WERI-Rb-1 (cell line): ENCODE results near the gene FAM107A.

Experiments
- DNase-seq: peaks from one replicate; pipeline ENCODE4 v3.0.0-alpha.2; 2020
- H3K27ac ChIP-seq: fragments of 250-450 bp; sonication (Bioruptor Pico); 2 replicates; pipeline ENCODE4 v1.5.1; 2020; ENCODE audit warnings: mild to moderate bottlenecking, moderate library complexity
- H3K27me3 ChIP-seq: fragments of 250-450 bp; sonication (Bioruptor Pico); 2 replicates; pipeline ENCODE4 v1.5.1; 2021; ENCODE audit warnings: mild to moderate bottlenecking, low read depth, moderate library complexity; ENCODE audit not compliant: insufficient read depth, severe bottlenecking
- H3K36me3 ChIP-seq: fragments of 250-450 bp; sonication (Bioruptor Pico); 2 replicates; pipeline ENCODE4 v1.5.1; 2020; ENCODE audit warnings: mild to moderate bottlenecking, moderate library complexity
- H3K4me3 ChIP-seq: 2 replicates; pipeline ENCODE4 v1.5.1; 2011; ENCODE audit warnings: low read depth, mild to moderate bottlenecking, control low read depth, low read length
- H3K9me3 ChIP-seq: fragments of 250-450 bp; sonication (Bioruptor Pico); 2 replicates; pipeline ENCODE4 v1.5.1; 2021; ENCODE audit warnings: mild to moderate bottlenecking, moderate library complexity; ENCODE audit not compliant: severe bottlenecking
- TF ChIP-seq, protein P1 (sequence below): IDR thresholded peaks from 2 replicates; pipeline ENCODE4 v1.5.1; 2011; ENCODE audit warnings: low read depth, mild to moderate bottlenecking, control low read depth, inconsistent platforms, low read length

FAM107A gene

DNA sequence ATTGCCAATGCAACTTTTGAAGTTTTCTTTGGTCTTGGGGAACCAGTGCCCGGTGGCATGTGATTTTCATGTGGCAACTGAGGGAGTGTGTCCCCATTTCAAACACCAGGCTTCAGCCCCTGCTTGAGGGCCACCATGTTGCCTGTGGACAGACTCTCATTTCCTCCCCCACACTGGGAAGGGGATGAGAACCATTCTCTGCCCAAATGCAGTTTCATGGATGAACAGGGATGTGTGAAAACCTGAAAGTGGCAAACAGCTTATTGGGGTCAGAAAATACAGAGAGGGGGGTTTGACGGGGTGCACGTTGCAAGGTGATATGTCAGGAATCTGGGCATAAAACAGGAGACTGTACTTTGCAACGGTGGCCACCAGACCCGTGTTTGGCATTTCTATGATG is 6.3 kb downstream of the FAM107A start:
- TF ChIP-seq, protein P1, sequence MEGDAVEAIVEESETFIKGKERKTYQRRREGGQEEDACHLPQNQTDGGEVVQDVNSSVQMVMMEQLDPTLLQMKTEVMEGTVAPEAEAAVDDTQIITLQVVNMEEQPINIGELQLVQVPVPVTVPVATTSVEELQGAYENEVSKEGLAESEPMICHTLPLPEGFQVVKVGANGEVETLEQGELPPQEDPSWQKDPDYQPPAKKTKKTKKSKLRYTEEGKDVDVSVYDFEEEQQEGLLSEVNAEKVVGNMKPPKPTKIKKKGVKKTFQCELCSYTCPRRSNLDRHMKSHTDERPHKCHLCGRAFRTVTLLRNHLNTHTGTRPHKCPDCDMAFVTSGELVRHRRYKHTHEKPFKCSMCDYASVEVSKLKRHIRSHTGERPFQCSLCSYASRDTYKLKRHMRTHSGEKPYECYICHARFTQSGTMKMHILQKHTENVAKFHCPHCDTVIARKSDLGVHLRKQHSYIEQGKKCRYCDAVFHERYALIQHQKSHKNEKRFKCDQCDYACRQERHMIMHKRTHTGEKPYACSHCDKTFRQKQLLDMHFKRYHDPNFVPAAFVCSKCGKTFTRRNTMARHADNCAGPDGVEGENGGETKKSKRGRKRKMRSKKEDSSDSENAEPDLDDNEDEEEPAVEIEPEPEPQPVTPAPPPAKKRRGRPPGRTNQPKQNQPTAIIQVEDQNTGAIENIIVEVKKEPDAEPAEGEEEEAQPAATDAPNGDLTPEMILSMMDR, result no peak
- Histone ChIP-seq H3K27ac (no peak overlapping the region), H3K4me3 (no peak overlapping the region), H3K27me3 (no peaks in the 10 kb centered on the region), H3K36me3 (no peaks in the 10 kb centered on the region), H3K9me3 (no peaks in the 10 kb centered on the region)
- no peak for DNase-seq

DNA sequence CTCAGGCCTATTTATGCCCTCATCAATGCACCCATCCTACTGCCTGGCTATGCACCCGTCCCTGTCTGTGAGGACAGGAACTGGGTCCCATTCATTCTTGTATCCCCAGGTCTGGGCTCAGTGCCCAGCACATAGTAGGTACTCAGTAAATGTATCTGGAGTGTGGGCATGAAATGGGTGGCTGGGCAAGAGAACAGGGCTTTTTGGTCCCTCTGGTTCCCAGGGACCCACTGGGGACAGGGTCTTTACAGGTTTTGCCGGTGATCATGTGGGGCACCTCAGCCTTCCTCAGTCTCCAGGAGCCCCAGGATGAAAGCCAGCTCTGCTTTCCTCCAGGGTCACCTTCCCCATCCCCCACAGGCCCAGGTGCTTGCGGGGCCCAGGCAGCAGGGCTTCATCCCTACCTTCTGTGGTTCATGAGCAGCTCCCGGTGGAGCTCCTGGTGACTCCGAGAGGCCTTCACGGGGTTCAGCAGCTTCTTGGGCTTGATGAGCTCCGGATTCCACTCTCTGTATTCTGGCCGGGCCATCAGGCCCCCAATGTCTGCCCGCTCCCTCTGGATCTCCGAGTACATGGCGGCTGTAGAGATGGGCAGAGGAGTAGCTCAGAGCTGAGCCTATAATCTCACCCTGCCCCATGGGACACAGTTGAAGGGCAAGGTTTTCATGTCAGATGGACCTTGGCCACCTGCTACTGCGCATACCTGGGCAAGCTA is 7.7 kb downstream of the FAM107A start:
- no peak overlapping the region for H3K4me3 ChIP-seq
- no peak for DNase-seq
- TF ChIP-seq, protein P1, result no peak
- H3K27me3 ChIP-seq, result no peaks in the 10 kb centered on the region
- no peaks in the 10 kb centered on the region for H3K36me3 ChIP-seq
- H3K27ac ChIP-seq, result no peak overlapping the region
- H3K9me3 ChIP-seq, result no peaks in the 10 kb centered on the region

DNA sequence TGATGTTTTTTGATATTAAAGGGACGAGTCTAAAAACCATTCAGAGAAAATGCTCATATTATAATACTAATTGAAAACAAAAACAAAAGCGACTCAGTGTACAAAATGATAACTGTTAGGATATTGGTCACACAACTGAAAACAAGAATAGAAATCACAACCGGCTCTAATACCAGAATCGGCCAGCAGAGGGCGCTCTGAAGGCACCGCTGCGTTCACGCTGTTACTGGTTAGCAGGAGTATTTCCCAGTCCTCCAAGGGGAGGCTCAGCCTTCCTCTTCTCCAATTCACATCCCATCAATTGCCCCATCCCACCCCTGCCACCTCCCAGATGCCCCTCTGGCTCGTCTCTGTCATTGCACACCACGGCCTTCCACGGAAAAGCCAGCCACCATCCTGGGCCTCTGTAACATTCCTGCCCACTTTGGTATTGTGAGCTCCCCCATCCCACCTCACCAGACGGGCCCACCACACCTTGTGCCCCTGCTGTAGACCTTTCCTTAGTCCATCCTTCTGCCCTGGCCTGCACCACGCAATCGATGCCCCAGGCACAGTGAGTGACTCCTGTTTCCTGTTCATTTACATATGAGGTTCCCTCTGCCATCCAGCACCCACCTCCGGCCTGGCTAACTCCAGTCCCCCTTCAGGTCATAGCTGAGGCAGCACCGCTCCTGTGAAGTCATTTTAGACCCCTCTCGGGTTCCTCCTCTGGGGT is 8.5 kb downstream of the FAM107A start:
- Histone ChIP-seq H3K27me3 (no peaks in the 10 kb centered on the region), H3K27ac (no peak overlapping the region), H3K36me3 (no peaks in the 10 kb centered on the region), H3K9me3 (no peaks in the 10 kb centered on the region), H3K4me3 (no peak overlapping the region)
- TF ChIP-seq, protein P1, result peak; percentile 87
- peak; percentile 75 for DNase-seq

DNA sequence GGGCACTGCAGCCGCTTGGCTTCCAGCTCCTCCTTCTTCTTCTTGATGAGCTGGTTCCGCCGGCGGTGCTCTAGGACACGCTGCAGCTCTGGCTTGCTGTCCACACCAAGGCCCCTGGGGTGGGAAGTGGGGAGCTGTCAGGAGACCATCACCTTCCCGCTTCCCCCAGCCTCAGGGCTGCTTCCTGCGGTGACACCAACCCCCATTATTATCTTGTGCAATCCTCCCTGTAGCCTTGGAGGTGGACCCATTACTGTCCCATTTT is 10.0 kb downstream of the FAM107A start:
- Histone ChIP-seq H3K9me3 (no peaks in the 10 kb centered on the region), H3K36me3 (no peaks in the 10 kb centered on the region), H3K4me3 (no peak overlapping the region), H3K27ac (no peak overlapping the region), H3K27me3 (no peaks in the 10 kb centered on the region)
- TF ChIP-seq, protein P1, result no peak
- no peak for DNase-seq

DNA sequence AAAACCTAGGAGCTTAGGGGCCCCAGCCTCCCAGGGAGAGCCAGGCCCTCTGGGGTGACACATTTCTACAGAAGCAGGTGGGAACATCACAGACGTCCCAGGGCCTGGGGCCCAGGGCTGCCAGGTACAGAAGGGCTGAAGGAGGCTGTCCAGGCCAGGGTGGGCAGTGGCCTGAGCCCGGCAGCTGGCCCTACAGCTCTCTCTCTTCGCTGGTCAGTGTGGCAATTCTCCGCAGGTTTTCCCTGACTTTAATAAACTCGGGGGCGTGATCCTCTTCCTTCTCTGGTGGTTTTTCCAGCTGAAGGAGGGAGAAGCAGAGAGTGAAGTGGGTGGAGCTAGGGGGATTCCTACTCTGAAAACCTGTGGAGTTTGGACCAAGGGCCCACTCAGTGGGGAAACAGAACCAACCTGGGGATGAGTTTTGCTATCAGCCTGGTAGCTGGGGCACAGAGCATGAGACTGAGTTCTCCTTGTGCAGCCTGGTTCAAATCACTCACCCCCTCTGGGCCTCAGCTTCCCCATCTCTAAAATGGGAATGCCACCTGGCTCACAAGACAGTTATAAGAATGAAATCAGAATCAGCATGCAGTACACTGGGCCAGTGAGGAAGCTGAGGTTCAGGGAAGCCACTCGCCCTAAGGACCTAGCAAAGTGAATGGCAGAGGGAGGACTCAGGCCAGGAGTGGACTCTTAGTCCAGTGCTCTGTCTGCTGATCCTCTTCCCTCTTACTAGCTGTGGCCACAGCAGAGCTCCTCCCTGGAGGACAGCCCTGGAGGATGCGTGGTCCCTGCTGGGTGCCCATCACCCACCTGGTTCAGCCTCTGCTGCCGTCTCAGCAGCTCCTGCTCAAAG is 10.6 kb downstream of the FAM107A start:
- H3K27ac ChIP-seq, result no peak overlapping the region
- no peaks in the 10 kb centered on the region for H3K9me3 ChIP-seq
- no peak overlapping the region for H3K4me3 ChIP-seq
- TF ChIP-seq, protein P1, result no peak
- no peak for DNase-seq
- H3K27me3 ChIP-seq, result no peaks in the 10 kb centered on the region
- H3K36me3 ChIP-seq, result no peaks in the 10 kb centered on the region
